PC-9 (cell line): ENCODE data around the gene PDXDC1. TPM values are rescaled to one million over a fixed set of nuclear protein-coding genes. Genes with fewer than 3 reads are reported as not detected.
A peak's percentile ranks its signal among the peaks of the same experiment; 100 is the strongest.
"Not testable (repeated sequence)": the region's sequence is repeated elsewhere in the genome, so short reads cannot be mapped to it uniquely, and the experiment has no call there.

Experiments used
- BruUV-seq: library from RNA; stranded (reverse); fragments of 400-500 nt; replicated peaks from 2 replicates; lab custom pipeline; 2021; lab: Mats Ljungman, UMichigan
- CTCF ChIA-PET: fragments of 300-600 bp; sonication (Branson Sonifier 250); formaldehyde crosslinking; loops from one replicate; lab custom pipeline; 2022; ENCODE audit warnings: antibody characterized with exemption; lab: Charles Lee
- POLR2A ChIA-PET: fragments of 300-600 bp; sonication (Branson Sonifier 250); formaldehyde crosslinking; loops from one replicate; lab custom pipeline; 2022; ENCODE audit warnings: antibody characterized with exemption; ENCODE audit not compliant: unreplicated experiment; lab: Charles Lee
- DNase-seq, 2 experiments: peaks; one replicate each; pipeline versions ENCODE4 v3.0.0 to v3.0.0-alpha.2; 2015 to 2022; ENCODE audit warnings: mixed read lengths in 1 of 2
- H2AFZ ChIP-seq: fragments of 200-600 bp; sonication (generic); 2 replicates; pipeline ENCODE4 v1.8.1; 2017; ENCODE audit warnings: antibody characterized with exemption
- H3F3A ChIP-seq: fragments of 200-600 bp; sonication (generic); 2 replicates; pipeline ENCODE4 v1.8.1; 2017; ENCODE audit warnings: antibody characterized with exemption, mild to moderate bottlenecking, low read depth; ENCODE audit not compliant: insufficient read depth
- H3K27ac ChIP-seq: fragments of 200-600 bp; sonication (generic); 2 replicates; pipeline ENCODE4 v1.6.1; 2016; ENCODE audit warnings: mixed run types
- H3K27me3 ChIP-seq: fragments of 200-600 bp; sonication (generic); 2 replicates; pipeline ENCODE4 v1.6.1; 2016; ENCODE audit warnings: low read depth, mixed run types; ENCODE audit not compliant: insufficient read depth
- H3K36me3 ChIP-seq: fragments of 200-600 bp; sonication (generic); 2 replicates; pipeline ENCODE4 v1.6.1; 2016; ENCODE audit warnings: low read depth, mixed run types
- H3K4me1 ChIP-seq: fragments of 200-600 bp; sonication (generic); replicated peaks from 2 replicates; pipeline ENCODE4 v1.6.1; 2016; ENCODE audit warnings: mixed run types; ENCODE audit not compliant: insufficient read depth
- H3K4me2 ChIP-seq: fragments of 200-600 bp; sonication (generic); 2 replicates; pipeline ENCODE4 v1.6.1; 2017; ENCODE audit warnings: mixed run types
- H3K4me3 ChIP-seq: fragments of 200-600 bp; sonication (generic); 2 replicates; pipeline ENCODE4 v1.6.1; 2016; ENCODE audit warnings: mixed run types
- H3K79me2 ChIP-seq: fragments of 200-600 bp; sonication (generic); 2 replicates; pipeline ENCODE4 v1.6.1; 2017; ENCODE audit warnings: low read depth, mixed run types
- H3K9me2 ChIP-seq: fragments of 200-600 bp; sonication (generic); 2 replicates; pipeline ENCODE4 v1.8.1; 2017; ENCODE audit warnings: mild to moderate bottlenecking; ENCODE audit not compliant: insufficient read depth
- H3K9me3 ChIP-seq: fragments of 200-600 bp; sonication (generic); 2 replicates; pipeline ENCODE4 v1.8.1; 2016; ENCODE audit warnings: low read depth; ENCODE audit not compliant: insufficient read depth
- H4K20me1 ChIP-seq: fragments of 200-600 bp; sonication (generic); 2 replicates; pipeline ENCODE4 v1.8.1; 2017; ENCODE audit not compliant: insufficient read depth
- intact Hi-C: fragments of 100-400 bp; cut with micrococcal nuclease; formaldehyde crosslinking; loops from one replicate; pipeline ENCODE4 v1.10.0; 2022; ENCODE audit not compliant: unreplicated experiment
- total RNA-seq: library from RNA; stranded (reverse); gene quantifications from 2 replicates; pipeline ENCODE4 v1.2.3, GENCODE V29; 2021

Gene PDXDC1
- total RNA-seq, 1 experiment from 2014 or later: 120 TPM

GRCh38 chr16:14971621-14972228, 3.1 kb upstream of the PDXDC1 start:
- BruUV-seq, H3K36me3 ChIP-seq, H4K20me1 ChIP-seq, H3K27me3 ChIP-seq, H3K4me3 ChIP-seq, CTCF ChIA-PET, H3K9me3 ChIP-seq, H3K4me2 ChIP-seq, H2AFZ ChIP-seq, intact Hi-C loops, POLR2A ChIA-PET, H3K9me2 ChIP-seq, H3F3A ChIP-seq, H3K27ac ChIP-seq, DNase-seq: not testable (repeated sequence)
- 0 out of 2 replicates have a peak, but pooled peaks cover 14% of the 10 kb centered on the region for H3K4me1 ChIP-seq
- H3K79me2 ChIP-seq: peaks cover 17% of the 10 kb centered on the region

DNA sequence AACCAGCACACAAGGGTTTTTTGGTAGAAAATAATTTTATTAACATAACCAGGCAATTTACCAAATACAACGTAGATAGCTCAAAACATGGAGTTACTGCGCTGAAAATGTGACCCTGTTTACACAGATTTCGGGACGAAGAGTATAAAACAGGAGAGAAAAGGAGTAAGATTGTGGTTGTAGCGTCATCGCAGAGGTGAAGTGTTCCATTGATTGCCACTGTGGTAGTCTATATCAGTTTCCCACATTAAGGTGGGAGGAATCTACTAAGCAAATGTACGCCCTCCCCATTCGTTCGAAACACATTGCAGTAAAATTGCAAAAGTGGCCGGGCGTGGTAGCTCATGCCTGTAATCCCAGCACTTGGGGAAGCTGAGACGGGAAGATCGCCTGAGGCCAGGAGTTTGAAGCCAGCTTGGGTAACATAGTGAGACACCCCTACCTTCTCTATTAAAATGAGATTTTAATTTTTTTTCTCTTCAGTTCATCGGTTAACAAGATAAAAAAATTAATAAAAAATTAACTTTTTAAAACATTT, 972 bp upstream of the PDXDC1 start:
- 0 out of 2 replicates have a peak, but pooled peaks cover 14% of the 10 kb centered on the region for H3K4me1 ChIP-seq
- H3K27me3 ChIP-seq, H4K20me1 ChIP-seq, intact Hi-C loops, H3F3A ChIP-seq, H3K36me3 ChIP-seq, H3K27ac ChIP-seq, H3K9me3 ChIP-seq, CTCF ChIA-PET, H2AFZ ChIP-seq, H3K9me2 ChIP-seq, POLR2A ChIA-PET: not testable (repeated sequence)
- DNase-seq: peak in 1 of 2 experiments; percentile 20
- TSS peak; percentile 92 for BruUV-seq
- H3K4me2 ChIP-seq: peak overlapping the region; percentile 84
- peaks cover 36% of the 10 kb centered on the region for H3K79me2 ChIP-seq
- H3K4me3 ChIP-seq: peak overlapping the region; percentile 92; the same call in 1 of the 2 replicates

- BruUV-seq, H3K9me3 ChIP-seq, H3K27me3 ChIP-seq, CTCF ChIA-PET, DNase-seq, H3K27ac ChIP-seq, H3K36me3 ChIP-seq, H4K20me1 ChIP-seq, H3K9me2 ChIP-seq, H3F3A ChIP-seq, intact Hi-C loops, POLR2A ChIA-PET: not testable (repeated sequence)
- H3K79me2 ChIP-seq: peaks cover 41% of the 10 kb centered on the region
- H2AFZ ChIP-seq: peak overlapping the region; percentile 65
- peak overlapping the region; percentile 92 for H3K4me3 ChIP-seq
- peak overlapping the region; percentile 84 for H3K4me2 ChIP-seq
- 0 out of 2 replicates have a peak, but pooled peaks cover 14% of the 10 kb centered on the region for H3K4me1 ChIP-seq
Observed at GRCh38 chr16:14974331-14974655, 533 bp upstream of the PDXDC1 start.

GRCh38 chr16:14975418-14976194, 780 bp downstream of the PDXDC1 start:
- H3K4me1 ChIP-seq, H4K20me1 ChIP-seq, H3F3A ChIP-seq, intact Hi-C loops, H3K9me3 ChIP-seq, POLR2A ChIA-PET, H3K36me3 ChIP-seq, H3K27me3 ChIP-seq, H3K9me2 ChIP-seq, CTCF ChIA-PET: not testable (repeated sequence)
- Histone ChIP-seq H3K4me3 (peak overlapping the region; percentile 92), H3K4me2 (peak overlapping the region; percentile 84), H3K27ac (peak overlapping the region; percentile 57), H2AFZ (peak overlapping the region; percentile 65), H3K79me2 (peaks cover 49% of the 10 kb centered on the region)
- peak in 1 of 2 experiments; percentile 29 for DNase-seq
- TSS peak; percentile 34 for BruUV-seq

- intact Hi-C loops, H3F3A ChIP-seq, H3K9me2 ChIP-seq, H3K27me3 ChIP-seq, H3K27ac ChIP-seq, H3K9me3 ChIP-seq, H2AFZ ChIP-seq, BruUV-seq, H3K4me3 ChIP-seq, CTCF ChIA-PET, DNase-seq, POLR2A ChIA-PET, H4K20me1 ChIP-seq, H3K4me1 ChIP-seq, H3K36me3 ChIP-seq: not testable (repeated sequence)
- Histone ChIP-seq H3K79me2 (peaks cover 53% of the 10 kb centered on the region), H3K4me2 (peak overlapping the region; percentile 84; the same call in 1 of the 2 replicates)
Observed at GRCh38 chr16:14976971-14977736, 2.3 kb downstream of the PDXDC1 start.

DNA sequence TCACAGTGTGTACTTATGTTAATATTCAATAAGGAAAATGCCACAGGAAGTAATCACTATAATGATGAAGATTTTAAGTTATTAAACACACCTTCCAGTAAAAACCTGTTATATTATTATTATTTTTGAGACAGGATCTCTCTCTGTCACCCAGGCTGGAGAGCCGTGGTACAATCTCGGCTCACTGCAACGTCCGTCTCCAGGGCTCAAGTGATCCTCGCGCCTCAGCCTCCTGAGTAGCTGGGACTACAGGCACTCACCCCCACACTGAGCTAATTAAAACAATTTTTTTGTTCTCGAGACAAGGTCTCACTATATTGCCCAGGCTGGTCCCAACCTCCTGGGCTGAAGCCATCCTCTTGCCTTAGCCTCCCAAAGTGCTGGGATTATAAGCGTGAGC, 3.5 kb downstream of the PDXDC1 start:
- intact Hi-C loops, H3K36me3 ChIP-seq, H3F3A ChIP-seq, DNase-seq, H4K20me1 ChIP-seq, H3K27me3 ChIP-seq, H3K4me2 ChIP-seq, H3K9me2 ChIP-seq, POLR2A ChIA-PET, H2AFZ ChIP-seq, H3K27ac ChIP-seq, H3K4me1 ChIP-seq, CTCF ChIA-PET, H3K9me3 ChIP-seq, BruUV-seq, H3K4me3 ChIP-seq: not testable (repeated sequence)
- H3K79me2 ChIP-seq: peaks cover 56% of the 10 kb centered on the region
